Smooth muscle cell of the brain vasculature (primary cell): ENCODE results near the gene SLC44A3.

Experiments used
- DNase-seq: peaks from one replicate; pipeline ENCODE4 v3.0.0-alpha.2; 2012; ENCODE audit warnings: low read depth, low spot score

Gene SLC44A3

GRCh38 chr1:94819945-94820746 lies at the start of gene SLC44A3:
Gene SLC44A3, plus strand, starts transcription at chr1:94820357. Its CDS starts 95 bp downstream, at chr1:94820452.
- no peak for DNase-seq

DNA sequence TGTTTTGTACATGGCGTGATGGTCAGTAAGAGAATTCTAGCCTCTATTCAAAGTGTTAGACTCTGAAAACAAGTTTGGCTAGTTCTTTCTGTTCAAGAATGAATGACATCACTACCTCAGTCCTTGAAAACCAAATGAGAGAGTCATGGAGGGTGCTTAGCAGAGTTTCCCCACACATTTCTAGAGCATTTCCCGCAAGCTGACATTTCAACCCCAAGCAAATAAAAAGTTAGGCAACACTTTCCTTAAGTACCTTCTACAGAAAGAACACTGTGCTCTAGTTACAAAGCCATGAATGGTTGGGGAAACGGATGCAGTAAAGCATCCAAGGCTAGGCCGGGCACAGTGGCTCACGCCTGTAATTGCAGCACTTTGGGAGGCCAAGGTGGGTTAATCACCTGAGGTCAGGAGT lies 47.9 kb upstream of the SLC44A3 start:
- DNase-seq: no peak

GRCh38 chr1:94772845-94773244 lies 47.3 kb upstream of the SLC44A3 start:
- no peak for DNase-seq

DNA sequence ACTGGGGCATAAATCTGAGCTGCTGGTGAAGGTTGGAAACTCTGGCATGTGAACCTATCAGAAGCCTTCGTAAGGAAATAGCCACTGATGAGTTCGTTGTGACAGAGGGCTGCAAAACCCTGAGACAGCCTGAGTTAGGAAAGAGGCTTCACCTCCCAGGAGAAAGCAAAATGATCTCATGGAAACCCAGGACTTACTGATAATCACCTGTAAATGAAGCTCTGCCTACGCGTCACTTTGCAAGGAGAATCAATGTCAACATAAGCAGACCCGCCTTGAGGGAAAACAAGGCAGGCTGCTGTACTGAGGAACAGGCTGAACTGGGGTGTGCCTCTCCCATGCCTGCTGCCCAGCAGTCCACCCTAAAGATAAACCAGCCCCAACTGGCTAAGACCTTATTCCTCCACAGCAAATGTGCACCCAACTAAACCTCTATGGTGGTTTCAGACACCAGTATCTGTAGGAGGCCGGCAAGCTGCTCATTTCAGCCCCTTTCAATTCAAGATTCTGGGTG lies 46.8 kb upstream of the SLC44A3 start:
- no peak for DNase-seq

DNA sequence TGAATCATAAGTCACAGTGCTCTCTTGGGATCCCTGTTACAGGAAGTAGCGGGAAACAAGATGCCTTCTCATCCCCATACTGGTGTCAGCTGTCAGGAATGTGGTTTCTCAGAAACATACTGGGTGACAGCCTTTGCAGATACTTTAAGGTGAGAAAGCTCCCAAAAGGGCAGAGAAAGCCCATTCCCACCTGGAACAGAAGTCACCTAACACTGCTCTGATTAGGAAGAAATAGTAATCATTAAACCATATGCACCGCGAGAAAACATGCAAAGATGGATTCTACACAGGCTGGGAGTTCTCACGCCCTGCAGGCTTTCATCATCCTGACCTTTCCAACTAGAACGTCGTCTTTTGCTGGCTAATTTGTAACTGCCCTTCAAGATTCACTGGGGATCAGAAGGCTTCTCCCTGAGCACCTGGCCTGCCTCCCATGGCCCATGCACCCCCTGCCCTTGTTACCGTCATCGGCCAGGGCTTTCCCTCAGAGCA lies 46.2 kb upstream of the SLC44A3 start:
- DNase-seq: peak; percentile 55

- DNase-seq: no peak
Observed at GRCh38 chr1:94776474-94776873, 43.7 kb upstream of the SLC44A3 start.

GRCh38 chr1:94777281-94777680 lies 42.9 kb upstream of the SLC44A3 start:
- DNase-seq: no peak

DNA sequence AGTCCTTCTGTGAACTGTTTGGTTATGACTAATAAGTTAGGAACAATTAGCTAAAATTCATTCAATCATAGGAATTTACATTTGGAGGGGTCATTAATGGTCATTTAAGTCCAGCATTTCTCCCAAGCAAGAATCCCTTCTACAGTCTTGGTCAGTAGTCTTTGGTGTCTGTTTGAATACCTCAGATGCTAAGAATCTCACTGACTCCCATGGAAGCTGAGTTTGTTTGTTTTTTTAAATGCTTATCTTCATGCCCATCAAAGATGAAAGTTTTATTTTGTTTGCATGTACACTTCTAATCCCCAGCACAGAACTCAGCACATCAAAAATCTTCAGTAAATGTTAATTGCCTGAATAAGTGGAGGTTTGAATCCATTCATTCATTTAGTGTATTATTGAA lies 41.3 kb upstream of the SLC44A3 start:
- no peak for DNase-seq

DNA sequence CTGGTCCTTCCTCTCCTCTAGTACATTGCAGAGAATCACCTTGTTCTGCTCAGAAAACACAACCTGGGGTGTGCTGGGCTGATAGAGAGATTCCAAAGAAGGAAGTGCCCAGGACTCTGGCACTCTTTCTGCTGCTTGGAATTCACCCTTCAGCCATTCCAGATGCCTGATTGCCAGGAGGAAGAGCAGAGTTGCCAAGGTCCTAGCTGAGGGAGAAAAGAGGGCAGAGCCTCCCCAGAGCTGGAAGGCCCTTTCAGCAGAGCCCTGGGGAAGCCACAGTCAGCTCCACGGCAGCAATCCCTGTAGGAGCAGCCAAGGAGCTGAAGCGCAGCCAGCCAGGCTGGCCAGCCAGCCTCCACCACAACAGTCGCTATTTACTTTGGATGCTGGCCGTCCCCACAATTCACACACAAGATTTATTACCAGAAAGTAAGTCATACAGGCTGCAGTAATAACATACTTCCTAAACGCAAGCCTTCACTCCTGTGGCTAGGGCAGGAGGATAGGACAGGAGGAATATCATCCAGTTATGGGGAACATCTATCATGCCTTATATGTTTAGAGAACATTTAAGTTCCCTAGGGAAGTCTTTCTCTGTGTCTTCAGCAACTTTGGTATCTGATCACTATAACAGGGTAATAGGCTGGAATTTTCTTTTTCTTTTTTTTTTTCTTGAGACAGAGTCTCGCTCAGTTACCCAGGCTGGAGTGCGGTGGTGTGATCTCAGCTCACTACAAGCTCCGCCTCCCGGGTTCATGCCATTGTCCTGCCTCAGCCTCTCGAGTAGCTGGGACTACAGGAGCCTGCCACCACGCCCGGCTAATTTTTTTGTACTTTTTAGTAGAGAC lies 36.6 kb upstream of the SLC44A3 start:
- DNase-seq: peak; percentile 94

- no peak for DNase-seq
Observed at GRCh38 chr1:94784190-94784515, 36.0 kb upstream of the SLC44A3 start.

DNA sequence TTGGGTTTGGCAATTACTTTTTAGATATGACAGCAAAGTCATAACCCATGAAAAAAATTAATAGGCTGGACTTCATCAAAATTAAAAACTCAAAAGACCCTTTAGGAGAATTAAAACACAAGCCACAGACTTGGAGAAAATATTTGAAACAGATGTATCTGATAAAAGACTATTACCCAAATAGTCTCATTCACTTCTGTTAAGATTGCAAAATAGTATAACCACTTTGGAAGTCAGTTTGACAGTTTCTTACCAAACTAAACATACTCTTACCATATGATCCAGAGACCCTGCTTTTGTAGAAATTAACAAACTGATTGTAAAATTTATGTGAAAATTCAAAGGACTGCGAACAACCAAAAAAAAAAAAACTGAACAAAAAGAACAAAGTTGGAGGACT lies 32.5 kb upstream of the SLC44A3 start:
- DNase-seq: no peak

GRCh38 chr1:94790246-94790645 lies 29.9 kb upstream of the SLC44A3 start:
- no peak for DNase-seq

DNA sequence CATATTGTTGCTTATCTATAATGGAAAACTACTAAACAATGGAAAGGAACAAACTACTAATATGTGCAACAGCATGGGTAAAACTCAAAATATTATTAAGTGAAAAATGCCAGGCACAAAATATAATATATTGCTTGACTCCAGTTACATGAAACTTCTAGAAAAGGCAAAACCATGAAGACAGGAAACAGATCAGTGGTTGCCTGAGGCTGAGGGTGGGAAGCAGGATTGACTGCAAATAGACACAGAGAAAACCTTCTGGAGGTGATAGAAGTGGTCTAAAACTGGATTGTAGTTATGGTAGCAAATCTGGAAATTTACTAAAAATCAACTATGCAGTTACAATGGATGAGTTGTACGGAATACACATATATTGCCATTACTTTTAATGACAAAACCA lies 29.5 kb upstream of the SLC44A3 start:
- no peak for DNase-seq

DNA sequence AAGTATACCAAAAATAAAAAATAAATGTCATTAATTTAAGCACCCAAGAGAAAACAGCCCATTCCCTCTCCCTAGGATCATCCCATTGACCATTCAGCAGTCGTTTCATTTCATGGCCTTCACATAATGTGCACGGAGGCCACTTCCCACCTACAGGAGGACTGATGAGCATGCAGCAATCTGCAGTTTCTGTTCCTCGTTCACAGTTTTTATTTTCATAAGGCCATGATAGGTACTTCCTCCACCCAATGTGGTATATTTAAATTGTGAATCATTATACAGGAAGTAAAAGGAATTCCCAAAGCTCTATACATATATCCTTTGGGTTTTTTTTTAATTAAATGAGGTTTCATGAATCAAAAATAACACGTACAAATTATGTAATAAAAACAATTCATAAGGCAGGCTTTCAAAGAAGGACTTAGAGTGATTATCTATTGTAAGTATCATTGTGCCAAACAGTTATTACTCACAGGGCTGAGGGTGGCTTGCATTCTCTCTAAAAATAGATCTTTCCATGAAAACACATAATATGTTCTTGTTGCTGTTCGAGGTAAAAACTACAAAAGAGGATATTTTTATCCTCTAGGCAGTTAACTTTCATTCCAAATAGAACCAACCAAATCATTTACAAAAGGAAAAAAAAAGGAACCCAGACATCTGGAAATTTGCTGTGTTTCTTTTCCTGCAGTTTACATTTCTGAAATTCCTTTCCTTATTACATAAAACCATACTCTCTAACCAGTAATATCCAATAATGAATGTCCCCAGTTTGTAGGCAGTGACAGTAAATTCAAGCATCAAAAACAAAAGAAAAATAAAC lies 27.5 kb upstream of the SLC44A3 start:
- no peak for DNase-seq

GRCh38 chr1:94793296-94793656 lies 26.9 kb upstream of the SLC44A3 start:
- DNase-seq: no peak

GRCh38 chr1:94795434-94795833 lies 24.7 kb upstream of the SLC44A3 start:
- no peak for DNase-seq

DNA sequence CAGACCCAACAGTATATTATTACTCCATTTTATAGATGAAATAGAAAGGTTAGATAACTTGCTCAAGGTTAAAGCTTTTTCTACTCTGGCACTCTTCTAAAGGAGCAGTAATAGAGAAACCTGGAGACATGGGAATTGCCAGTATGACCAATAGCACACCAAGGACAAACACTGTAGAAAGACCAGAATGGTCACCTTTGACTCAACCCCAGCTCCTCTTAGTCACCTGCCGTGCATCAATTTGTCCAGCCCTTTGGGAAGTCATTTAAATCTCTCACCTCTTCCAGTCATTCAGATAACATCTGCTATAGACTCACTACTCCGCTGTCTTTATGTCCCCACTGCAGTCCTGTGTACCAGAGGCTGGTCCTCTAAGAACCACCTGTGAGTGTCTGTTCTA lies 23.9 kb upstream of the SLC44A3 start:
- DNase-seq: no peak

- DNase-seq: no peak
Observed at GRCh38 chr1:94797291-94797690, 22.9 kb upstream of the SLC44A3 start.

DNA sequence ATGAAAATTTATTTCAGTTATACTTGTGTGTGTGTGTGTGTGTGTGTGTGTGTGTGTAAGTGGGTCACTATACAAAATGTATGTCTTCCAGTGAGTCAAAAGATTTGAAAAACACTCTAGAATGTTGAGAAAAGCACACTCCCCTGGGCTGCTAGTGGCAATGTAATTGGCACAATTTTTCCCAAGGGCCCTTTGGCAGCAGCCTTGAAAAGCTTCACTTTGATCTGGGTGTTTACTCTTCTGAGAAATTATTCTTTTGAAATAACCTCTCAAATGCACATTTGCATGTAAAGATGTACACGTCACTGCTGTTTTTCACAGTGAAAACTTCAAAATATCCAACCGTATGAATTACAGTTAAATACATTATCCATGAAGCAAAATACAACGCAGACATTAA lies 22.1 kb upstream of the SLC44A3 start:
- no peak for DNase-seq

DNA sequence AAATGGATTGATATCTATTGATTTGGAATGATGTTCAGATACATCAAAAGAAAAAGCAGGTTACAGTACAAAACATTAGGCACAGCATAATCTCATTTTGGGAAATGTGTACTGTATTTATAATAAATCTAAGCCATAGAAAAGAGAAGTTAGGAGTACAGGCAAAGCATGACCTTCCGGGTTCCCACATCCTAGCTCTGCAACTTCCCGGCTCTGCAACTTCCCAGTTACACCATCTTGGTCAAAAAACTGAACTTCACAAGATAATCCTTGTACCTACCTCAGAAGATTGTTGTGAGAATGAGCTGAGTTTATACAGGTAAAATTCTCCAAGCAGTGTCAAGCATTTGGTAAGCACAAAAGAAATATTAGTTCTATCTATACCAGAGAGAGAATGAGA lies 21.7 kb upstream of the SLC44A3 start:
- no peak for DNase-seq

- no peak for DNase-seq
Observed at GRCh38 chr1:94799206-94799605, 21.0 kb upstream of the SLC44A3 start.
